ENCODE results near the gene PNPLA2. TPM values are rescaled to one million over a fixed set of nuclear protein-coding genes. Genes with fewer than 3 reads are reported as not detected.
A peak's percentile ranks its signal among the peaks of the same experiment; 100 is the strongest.

PNPLA2 gene
- total RNA-seq, 4 donors from 2014 or later: 16.9 to 96.2 (median 37.1) TPM

DNA sequence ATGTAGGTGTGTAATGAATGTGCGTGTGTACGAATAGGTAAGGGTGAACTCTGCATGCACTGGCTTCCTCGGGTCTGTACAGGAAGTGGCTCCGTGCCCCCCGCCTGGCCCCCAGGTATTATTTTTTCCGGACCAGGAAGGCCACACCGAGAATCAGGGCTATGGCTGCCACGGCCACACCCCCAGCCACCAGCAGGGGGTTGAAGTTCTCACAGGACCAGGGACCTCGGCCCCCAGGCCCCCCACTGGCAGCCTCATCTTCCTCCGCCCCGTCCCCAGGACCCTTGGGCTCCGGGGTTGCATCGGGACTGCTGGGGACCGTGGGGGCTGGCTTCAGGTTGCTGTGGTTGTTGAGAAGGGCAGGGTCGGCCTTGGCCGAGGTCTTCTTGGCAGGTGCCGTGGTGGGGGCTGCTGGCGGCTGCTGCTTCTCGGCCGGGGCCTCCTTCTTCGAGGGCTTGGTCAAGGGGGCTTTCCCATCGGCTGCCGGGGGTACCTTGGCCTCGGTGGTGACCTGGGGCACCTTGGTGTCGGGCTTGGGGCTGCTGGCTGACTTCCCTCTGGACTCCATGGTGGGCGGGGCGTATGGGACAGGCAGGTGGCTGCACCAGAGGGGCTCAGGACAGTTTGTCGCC is 30.6 kb upstream of the PNPLA2 start:
- intact Hi-C loops (cut with DNase I; ENCODE audit: low total_unique reads): no loop called here
- H3K4me3 ChIP-seq: no peak overlapping the region
- no peaks in the 10 kb centered on the region for H3K36me3 ChIP-seq

DNA sequence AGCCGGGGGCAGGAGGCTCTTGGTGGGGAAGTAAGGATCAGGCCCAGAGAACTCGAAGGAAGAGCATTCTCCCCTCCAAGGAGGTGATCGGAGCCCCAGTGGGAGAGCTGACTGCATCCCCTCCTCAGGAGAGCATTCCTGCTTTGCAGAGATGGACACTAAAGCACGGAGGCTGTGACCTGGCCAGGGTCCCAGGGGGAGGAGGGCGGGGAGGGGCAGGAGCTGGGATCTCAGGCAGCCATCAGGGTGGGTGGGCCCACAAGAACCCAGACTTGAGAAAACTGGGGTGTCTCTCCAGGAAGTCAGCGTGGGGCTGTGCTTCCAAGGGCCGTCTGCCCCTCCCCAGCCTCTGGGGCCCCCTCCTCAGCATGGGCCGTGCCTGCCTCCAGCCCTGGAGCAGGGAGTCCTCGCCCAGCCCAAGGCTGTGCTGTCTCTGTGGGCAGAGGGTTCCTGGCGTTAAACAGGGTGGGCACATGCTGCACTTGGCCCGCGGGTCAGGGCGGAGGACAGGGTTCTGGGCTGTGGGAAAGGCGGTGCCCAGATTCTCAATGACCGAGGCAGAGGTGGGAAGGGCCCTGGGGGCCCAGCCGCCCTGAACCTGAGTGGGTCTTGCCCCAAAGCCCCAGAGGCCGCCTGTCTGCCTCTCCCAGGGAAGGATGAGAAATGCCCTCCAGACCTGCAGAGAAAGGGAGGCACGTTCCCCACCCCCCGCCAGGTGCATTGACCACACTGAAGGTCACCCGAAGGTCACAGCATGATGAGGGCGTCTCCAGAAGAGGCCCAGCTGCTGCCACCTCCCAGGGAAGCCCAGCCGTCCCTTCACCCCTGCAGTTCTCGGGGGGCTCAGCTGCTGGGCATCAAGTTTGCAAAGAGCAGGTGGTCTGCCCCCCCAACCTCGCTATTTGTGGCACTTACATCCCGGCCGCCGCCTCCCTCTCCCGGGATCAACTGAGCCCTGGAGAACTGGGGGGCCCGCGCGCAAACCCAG is 29.5 kb upstream of the PNPLA2 start:
- no peaks in the 10 kb centered on the region for H3K4me1 ChIP-seq
- H3K27ac ChIP-seq: no peak overlapping the region
- TF ChIP-seq, protein P1, sequence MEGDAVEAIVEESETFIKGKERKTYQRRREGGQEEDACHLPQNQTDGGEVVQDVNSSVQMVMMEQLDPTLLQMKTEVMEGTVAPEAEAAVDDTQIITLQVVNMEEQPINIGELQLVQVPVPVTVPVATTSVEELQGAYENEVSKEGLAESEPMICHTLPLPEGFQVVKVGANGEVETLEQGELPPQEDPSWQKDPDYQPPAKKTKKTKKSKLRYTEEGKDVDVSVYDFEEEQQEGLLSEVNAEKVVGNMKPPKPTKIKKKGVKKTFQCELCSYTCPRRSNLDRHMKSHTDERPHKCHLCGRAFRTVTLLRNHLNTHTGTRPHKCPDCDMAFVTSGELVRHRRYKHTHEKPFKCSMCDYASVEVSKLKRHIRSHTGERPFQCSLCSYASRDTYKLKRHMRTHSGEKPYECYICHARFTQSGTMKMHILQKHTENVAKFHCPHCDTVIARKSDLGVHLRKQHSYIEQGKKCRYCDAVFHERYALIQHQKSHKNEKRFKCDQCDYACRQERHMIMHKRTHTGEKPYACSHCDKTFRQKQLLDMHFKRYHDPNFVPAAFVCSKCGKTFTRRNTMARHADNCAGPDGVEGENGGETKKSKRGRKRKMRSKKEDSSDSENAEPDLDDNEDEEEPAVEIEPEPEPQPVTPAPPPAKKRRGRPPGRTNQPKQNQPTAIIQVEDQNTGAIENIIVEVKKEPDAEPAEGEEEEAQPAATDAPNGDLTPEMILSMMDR (IDR thresholded peaks at IDR 0.05): no peak
- TF ChIP-seq POLR2A (IDR thresholded peaks at IDR 0.05): no peak
- no peak for DNase-seq
- no peaks in the 10 kb centered on the region for H3K36me3 ChIP-seq
- no peak overlapping the region for H3K4me3 ChIP-seq
- no peaks in the 10 kb centered on the region for H3K9me3 ChIP-seq
- H3K27me3 ChIP-seq: peaks cover 0 to 4% of the 10 kb centered on the region in 2 donors
- intact Hi-C loops (cut with DNase I; ENCODE audit: low total_unique reads): no loop called here

More for the DNA sequence above, 30.6 kb upstream of the PNPLA2 start:
- H3K27me3 ChIP-seq: peaks cover 0 to 4% of the 10 kb centered on the region in 2 donors
- DNase-seq: no peak
- H3K9me3 ChIP-seq: no peaks in the 10 kb centered on the region
- H3K4me1 ChIP-seq: peaks cover 0 to 2% of the 10 kb centered on the region in 2 donors
- no peak overlapping the region for H3K27ac ChIP-seq
- no peak for TF ChIP-seq POLR2A (IDR thresholded peaks at IDR 0.05)
- TF ChIP-seq, protein P1 (IDR thresholded peaks at IDR 0.05): no peak

DNA sequence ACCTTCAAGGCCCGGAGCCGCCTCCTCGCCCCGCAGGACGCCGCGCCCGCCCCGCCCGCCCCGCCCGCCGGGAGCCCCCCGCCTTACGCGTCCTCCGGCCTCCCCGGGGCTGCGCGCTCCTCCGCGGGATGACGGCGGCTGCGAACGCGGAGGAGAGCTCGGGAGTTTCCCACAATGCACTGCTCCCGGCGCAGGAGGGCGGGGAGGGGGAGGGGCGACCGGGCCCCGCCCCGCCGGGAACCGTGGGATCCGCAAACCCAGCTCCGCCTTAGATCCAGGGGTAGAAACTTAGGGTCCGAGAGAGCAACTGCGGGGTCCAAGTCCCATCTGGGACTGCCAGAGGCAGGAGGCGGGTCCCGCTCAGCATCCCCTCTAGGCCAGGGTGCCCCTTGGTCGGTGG is 28.8 kb upstream of the PNPLA2 start, which contains the start of gene CEND1:
Gene CEND1, minus strand, starts transcription at position 148 of the 400 bp plus-strand sequence. CDS start 1,514 bp downstream, outside the sequence.
- H3K27ac ChIP-seq: no peak within 1 kb of the TSS
- no peaks in the 10 kb centered on the region for H3K9me3 ChIP-seq
- no peak for TF ChIP-seq POLR2A (IDR thresholded peaks at IDR 0.05)
- TF ChIP-seq, protein P1 (IDR thresholded peaks at IDR 0.05): no peak
- intact Hi-C loops (cut with DNase I; ENCODE audit: low total_unique reads): no loop called here
- peak in 1 of 2 donors; percentile 56 for DNase-seq
- H3K4me3 ChIP-seq: no peak within 1 kb of the TSS
- no peaks in the 10 kb centered on the region for H3K36me3 ChIP-seq
- H3K4me1 ChIP-seq: peaks cover 0 to 2% of the 10 kb centered on the region in 2 donors
- H3K27me3 ChIP-seq: peaks cover 0 to 4% of the 10 kb centered on the region in 2 donors

DNA sequence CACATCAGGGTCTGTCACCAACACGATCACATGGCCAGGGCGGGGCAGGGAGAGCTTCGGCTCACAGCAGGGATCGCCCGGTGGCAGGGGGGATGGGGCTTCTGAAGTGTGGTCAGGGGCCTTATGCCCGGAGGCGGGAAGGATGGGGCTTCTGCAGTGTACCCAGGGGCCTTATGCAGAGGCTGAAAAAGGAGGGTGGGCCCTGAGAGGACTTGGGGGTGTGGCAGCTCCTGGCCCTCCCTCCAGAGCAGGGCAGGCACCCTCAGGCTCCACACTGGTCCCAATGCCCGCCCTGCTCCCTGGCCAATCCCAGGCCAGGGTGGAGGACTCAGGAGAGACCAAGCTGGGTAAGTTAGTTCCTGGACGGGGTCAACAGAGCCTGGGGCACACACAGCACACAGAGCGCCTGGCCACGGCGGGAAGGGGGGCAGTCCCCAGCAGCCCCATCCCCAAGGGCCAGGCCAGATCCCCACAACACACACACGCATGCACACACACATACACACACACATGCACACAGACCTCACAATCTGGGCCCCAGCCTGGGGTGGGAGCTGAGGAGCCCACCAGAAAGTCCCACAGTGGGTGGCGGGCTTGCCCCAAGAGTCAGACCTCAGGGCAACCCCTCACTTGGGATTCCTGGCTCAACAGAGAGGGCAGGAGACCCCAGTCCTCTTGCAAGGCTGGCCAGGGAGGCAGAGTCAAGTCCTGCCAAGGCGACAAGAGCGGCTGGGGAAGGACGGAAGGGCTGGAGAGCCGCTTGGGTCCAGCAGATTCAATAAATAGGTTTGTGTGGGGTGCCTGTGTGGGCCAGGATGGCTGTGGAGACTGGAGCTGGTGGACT is 27.8 kb upstream of the PNPLA2 start:
- Histone ChIP-seq H3K27me3 (peaks cover 0 to 4% of the 10 kb centered on the region in 2 donors), H3K4me3 (no peak overlapping the region), H3K27ac (no peak overlapping the region), H3K9me3 (no peaks in the 10 kb centered on the region), H3K4me1 (peaks cover 0 to 11% of the 10 kb centered on the region in 2 donors), H3K36me3 (no peaks in the 10 kb centered on the region)
- intact Hi-C loops (cut with DNase I; ENCODE audit: low total_unique reads): no loop called here
- no peak for TF ChIP-seq POLR2A (IDR thresholded peaks at IDR 0.05)
- TF ChIP-seq, protein P1 (IDR thresholded peaks at IDR 0.05): no peak
- DNase-seq: no peak

All from uterus (tissue), 4 donors.